Uterus (tissue), 4 donors: Measurements from ENCODE around the gene KIAA1328. TPM values are rescaled to one million over a fixed set of nuclear protein-coding genes. Genes with fewer than 3 reads are reported as not detected.

Experiments
- DNase-seq, 2 donors: peaks; one replicate each; pipeline ENCODE4 v3.0.0-alpha.2; 2019 to 2020
- H3K27ac ChIP-seq, 2 donors: fragments of 200-600 bp; sonication (generic); 1 replicate in 1 of 2; 2 replicates in 1 of 2; pipeline ENCODE4 v1.5.1; 2016 to 2018
- H3K27me3 ChIP-seq, 2 donors: fragments of 200-600 bp; sonication (generic); one replicate each; pipeline ENCODE4 v1.5.1; 2018 to 2019; ENCODE audit warnings: control low read depth in 1 of 2
- H3K36me3 ChIP-seq, 2 donors: fragments of 200-600 bp; sonication (generic); one replicate each; pipeline ENCODE4 v1.5.1; 2019; ENCODE audit warnings: control low read depth in 1 of 2
- H3K4me1 ChIP-seq, 2 donors: fragments of 200-600 bp; sonication (generic); one replicate each; pipeline ENCODE4 v1.5.1; 2018 to 2019; ENCODE audit warnings: control low read depth in 1 of 2
- H3K4me3 ChIP-seq, 2 donors: fragments of 200-600 bp; sonication (generic); 1 replicate in 1 of 2; 2 replicates in 1 of 2; pipeline ENCODE4 v1.5.1; 2018 to 2019; ENCODE audit warnings: mild to moderate bottlenecking in 1 of 2
- H3K9me3 ChIP-seq, 2 donors: fragments of 200-600 bp; sonication (generic); one replicate each; pipeline ENCODE4 v1.5.1; 2019; ENCODE audit warnings: control low read depth in 1 of 2
- CTCF ChIP-seq, 4 experiments: fragments of 200-600 bp in 2 of 4; fragments of 450-650 bp in 2 of 4; sonication (generic) in 2 of 4; IDR thresholded peaks; one replicate each; pipeline ENCODE4 v1.5.1; 2016 to 2019; ENCODE audit warnings: antibody characterized with exemption in 4 of 4, mild to moderate bottlenecking in 2 of 4, moderate library complexity in 1 of 4
- POLR2A ChIP-seq, 2 donors: fragments of 450-650 bp; IDR thresholded peaks; one replicate each; pipeline ENCODE4 v1.6.1; 2016; ENCODE audit warnings: antibody characterized with exemption in 2 of 2, mild to moderate bottlenecking in 1 of 2, moderate library complexity in 1 of 2
- intact Hi-C: fragments of 100-400 bp; cut with DNase I; formaldehyde crosslinking; loops from one replicate; pipeline ENCODE4 v1.15.1; 2023; ENCODE audit warnings: low total_unique reads
- total RNA-seq, 4 donors: library from RNA; depleted of rRNA in 3 of 4; stranded (reverse); fragments of >200 nt in 3 of 4; gene quantifications; one replicate each; pipeline versions ENCODE4 v1.1.0 to v1.2.4, GENCODE V29; 2014 to 2023
- donor health status: DM: yes; HTN: yes; CAD: no.

The KIAA1328 gene
- total RNA-seq, 4 donors from 2014 or later, result 16.5 to 55.1 (median 31.7) TPM

GRCh38 chr18:37042381-37042780 lies 213.5 kb downstream of the KIAA1328 start:
- Histone ChIP-seq H3K36me3 (no peaks in the 10 kb centered on the region), H3K27me3 (no peaks in the 10 kb centered on the region), H3K27ac (no peak overlapping the region), H3K4me3 (no peak overlapping the region), H3K4me1 (no peaks in the 10 kb centered on the region), H3K9me3 (peaks cover 0 to 12% of the 10 kb centered on the region in 2 donors)
- intact Hi-C loops, result no loop called here
- no peak for DNase-seq
- TF ChIP-seq POLR2A (IDR thresholded peaks at IDR 0.05) (no peak), CTCF (IDR thresholded peaks at IDR 0.05) (no peak)

- no peak overlapping the region for H3K27ac ChIP-seq
- H3K4me3 ChIP-seq, result no peak overlapping the region
- DNase-seq, result no peak
- H3K36me3 ChIP-seq, result no peaks in the 10 kb centered on the region
- no peaks in the 10 kb centered on the region for H3K4me1 ChIP-seq
- no peak for TF ChIP-seq CTCF (IDR thresholded peaks at IDR 0.05)
- TF ChIP-seq POLR2A (IDR thresholded peaks at IDR 0.05), result no peak
- H3K27me3 ChIP-seq, result no peaks in the 10 kb centered on the region
- H3K9me3 ChIP-seq, result no peaks in the 10 kb centered on the region
- intact Hi-C loops, result no loop called here
These were observed 226.3 kb downstream of the KIAA1328 start for GRCh38 chr18:37055137-37055802.

GRCh38 chr18:37064187-37064586 lies 235.3 kb downstream of the KIAA1328 start:
- H3K27me3 ChIP-seq, result no peaks in the 10 kb centered on the region
- H3K4me3 ChIP-seq, result no peak overlapping the region
- H3K27ac ChIP-seq, result no peak overlapping the region
- no peaks in the 10 kb centered on the region for H3K36me3 ChIP-seq
- no peaks in the 10 kb centered on the region for H3K4me1 ChIP-seq
- no peak for DNase-seq
- no peaks in the 10 kb centered on the region for H3K9me3 ChIP-seq
- TF ChIP-seq CTCF (IDR thresholded peaks at IDR 0.05), result no peak
- TF ChIP-seq POLR2A (IDR thresholded peaks at IDR 0.05), result no peak
- intact Hi-C loops, result no loop called here

- Histone ChIP-seq H3K36me3 (no peaks in the 10 kb centered on the region), H3K4me3 (no peak overlapping the region), H3K27me3 (no peaks in the 10 kb centered on the region), H3K27ac (no peak overlapping the region), H3K4me1 (no peaks in the 10 kb centered on the region), H3K9me3 (no peaks in the 10 kb centered on the region)
- TF ChIP-seq CTCF (IDR thresholded peaks at IDR 0.05), result no peak
- no peak for TF ChIP-seq POLR2A (IDR thresholded peaks at IDR 0.05)
- DNase-seq, result no peak
- intact Hi-C loops, result no loop called here
These were observed 236.3 kb downstream of the KIAA1328 start for GRCh38 chr18:37065254-37065653.

GRCh38 chr18:37084912-37085311 lies 256.0 kb downstream of the KIAA1328 start:
- H3K9me3 ChIP-seq, result no peaks in the 10 kb centered on the region
- H3K27me3 ChIP-seq, result no peaks in the 10 kb centered on the region
- no peaks in the 10 kb centered on the region for H3K36me3 ChIP-seq
- TF ChIP-seq POLR2A (IDR thresholded peaks at IDR 0.05) (no peak), CTCF (IDR thresholded peaks at IDR 0.05) (no peak)
- H3K27ac ChIP-seq, result no peak overlapping the region
- H3K4me3 ChIP-seq, result no peak overlapping the region
- intact Hi-C loops, result no loop called here
- H3K4me1 ChIP-seq, result no peaks in the 10 kb centered on the region
- DNase-seq, result no peak
